Ovary (tissue), 3 donors: Measurements from ENCODE around the gene MID1.

Experiments used
- CTCF ChIP-seq, 3 donors: fragments of 450-650 bp in 2 of 3; fragments of 200-600 bp in 1 of 3; IDR thresholded peaks; one replicate each; pipeline versions ENCODE4 v1.5.1 to v1.8.0; 2016 to 2022; ENCODE audit warnings: antibody characterized with exemption in 3 of 3, mild to moderate bottlenecking in 1 of 3
- EP300 ChIP-seq: sonication (generic); formaldehyde crosslinking; IDR thresholded peaks from one replicate; pipeline ENCODE4 v1.6.1; 2017; ENCODE audit warnings: antibody characterized with exemption
- POLR2A ChIP-seq: fragments of 450-650 bp; IDR thresholded peaks from one replicate; pipeline ENCODE4 v1.6.1; 2017; ENCODE audit warnings: antibody characterized with exemption, mild to moderate bottlenecking, moderate library complexity
- donor health status: DM: no; HTN: no; CAD: no.

GRCh38 chrX:10582215-10582733 is 38.1 kb downstream of the MID1 start:
- TF ChIP-seq CTCF (IDR thresholded peaks at IDR 0.05) (no peak), EP300 (no peak), POLR2A (no peak)
